RWPE2 (cell line): ENCODE results near the gene LAMC3.

Source experiments
- ATAC-seq: fragments of 200-7000 bp; cut with Tn5 transposase; 3 replicates; pipeline ENCODE4 v1.9.1; 2021; ENCODE audit warnings: low read depth
- DNase-seq: peaks from one replicate; pipeline ENCODE4 v3.0.0-alpha.2; 2020; ENCODE audit warnings: low spot score
- H3K27ac ChIP-seq: fragments of 450-650 bp; 2 replicates; pipeline ENCODE4 v1.5.1; 2017; ENCODE audit warnings: mild to moderate bottlenecking; ENCODE audit not compliant: poor library complexity, severe bottlenecking
- H3K27me3 ChIP-seq: fragments of 250-450 bp; sonication (Bioruptor Pico); 2 replicates; pipeline ENCODE4 v1.5.1; 2021; ENCODE audit warnings: mild to moderate bottlenecking, moderate library complexity; ENCODE audit not compliant: insufficient read depth, poor library complexity, severe bottlenecking
- H3K36me3 ChIP-seq: fragments of 250-450 bp; sonication (Bioruptor Pico); 2 replicates; pipeline ENCODE4 v1.5.1; 2020; ENCODE audit warnings: low read depth, mild to moderate bottlenecking, moderate library complexity
- H3K4me1 ChIP-seq: fragments of 250-450 bp; sonication (Bioruptor Pico); 2 replicates; pipeline ENCODE4 v1.5.1; 2021; ENCODE audit warnings: mild to moderate bottlenecking, moderate library complexity; ENCODE audit not compliant: insufficient read depth, poor library complexity, severe bottlenecking
- H3K4me3 ChIP-seq: fragments of 250-450 bp; sonication (Bioruptor Pico); 2 replicates; pipeline ENCODE4 v1.5.1; 2021; ENCODE audit warnings: mild to moderate bottlenecking, moderate library complexity; ENCODE audit not compliant: severe bottlenecking
- H3K9me3 ChIP-seq: fragments of 250-450 bp; sonication (Bioruptor Pico); 2 replicates; pipeline ENCODE4 v1.5.1; 2021; ENCODE audit warnings: mild to moderate bottlenecking, moderate library complexity; ENCODE audit not compliant: severe bottlenecking
- CTCF ChIP-seq: fragments of 450-650 bp; IDR thresholded peaks from one replicate; pipeline ENCODE4 v1.5.1; 2017; ENCODE audit warnings: mild to moderate bottlenecking, moderate library complexity; ENCODE audit not compliant: poor library complexity, severe bottlenecking

LAMC3 gene

GRCh38 chr9:131092030-131092429 is 83.1 kb downstream of the LAMC3 start:
- no peaks in the 10 kb centered on the region for H3K36me3 ChIP-seq
- peaks cover 6% of the 10 kb centered on the region for H3K27me3 ChIP-seq
- no peak overlapping the region for H3K4me3 ChIP-seq
- no peak overlapping the region for H3K27ac ChIP-seq
- no peak for ATAC-seq
- no peak for TF ChIP-seq CTCF
- H3K4me1 ChIP-seq: no peaks in the 10 kb centered on the region
- peaks cover 1% of the 10 kb centered on the region for H3K9me3 ChIP-seq
- no peak for DNase-seq

GRCh38 chr9:131092548-131093440 is 83.8 kb downstream of the LAMC3 start:
- Histone ChIP-seq H3K4me1 (no peaks in the 10 kb centered on the region), H3K4me3 (no peak overlapping the region), H3K36me3 (no peaks in the 10 kb centered on the region), H3K9me3 (peaks cover 1% of the 10 kb centered on the region), H3K27ac (no peak overlapping the region), H3K27me3 (peaks cover 6% of the 10 kb centered on the region)
- TF ChIP-seq CTCF: no peak
- ATAC-seq: no peak
- no peak for DNase-seq

GRCh38 chr9:131094015-131094414 is 85.0 kb downstream of the LAMC3 start:
- no peak for TF ChIP-seq CTCF
- no peaks in the 10 kb centered on the region for H3K4me1 ChIP-seq
- DNase-seq: no peak

GRCh38 chr9:131094622-131095021 is 85.6 kb downstream of the LAMC3 start:
- peak overlapping the region; percentile 3 for H3K4me3 ChIP-seq
- peaks cover 6% of the 10 kb centered on the region for H3K27me3 ChIP-seq
- DNase-seq (no peak), ATAC-seq (peak; percentile 27; the same call in 2 of the 3 replicates)
- H3K4me1 ChIP-seq: no peaks in the 10 kb centered on the region
- H3K9me3 ChIP-seq: peaks cover 3% of the 10 kb centered on the region
- no peak for TF ChIP-seq CTCF
- H3K36me3 ChIP-seq: no peaks in the 10 kb centered on the region
- H3K27ac ChIP-seq: no peak overlapping the region

More at GRCh38 chr9:131094015-131094414, 85.0 kb downstream of the LAMC3 start:
- H3K9me3 ChIP-seq: peaks cover under 1% of the 10 kb centered on the region
- no peak overlapping the region for H3K27ac ChIP-seq
- peaks cover 6% of the 10 kb centered on the region for H3K27me3 ChIP-seq
- H3K4me3 ChIP-seq: no peak overlapping the region
- no peaks in the 10 kb centered on the region for H3K36me3 ChIP-seq
- ATAC-seq: no peak
